Endothelial cell of umbilical vein (primary cell): ENCODE results near the gene MSANTD3. TPM values are rescaled to one million over a fixed set of nuclear protein-coding genes. Genes with fewer than 3 reads are reported as not detected.

Source experiments
- BruUV-seq: library from RNA; stranded (reverse); fragments of 400-500 nt; replicated peaks from 2 replicates; lab custom pipeline; 2021; lab: Mats Ljungman, UMichigan
- CTCF ChIA-PET: fragments of 300-600, 350-600 bp; sonication (Branson Sonifier 250); formaldehyde crosslinking; loops from one replicate; lab custom pipeline; 2021; ENCODE audit warnings: antibody characterized with exemption, inconsistent platforms; lab: Charles Lee
- POLR2A ChIA-PET: fragments of 300-600, 350-600 bp; sonication (Branson Sonifier 250); formaldehyde crosslinking; loops from one replicate; lab custom pipeline; 2021; ENCODE audit warnings: antibody characterized with exemption, inconsistent platforms; lab: Charles Lee
- DNase-seq: peaks from one replicate; pipeline ENCODE4 v3.0.0-alpha.2; 2011; ENCODE audit warnings: low read depth, low spot score
- FAIRE-seq: peaks from 2 replicates; lab custom pipeline; 2011; peaks lifted over from hg19 to GRCh38; lab: Jason Lieb, UNC
- H2AFZ ChIP-seq: 2 replicates; pipeline ENCODE4 v1.6.0; 2012; ENCODE audit warnings: low read depth, low read length, control low read depth, inconsistent platforms
- H3K27ac ChIP-seq: 2 replicates; pipeline ENCODE4 v1.5.1; 2011; ENCODE audit warnings: low read depth, mild to moderate bottlenecking, control low read depth, low read length, moderate library complexity; ENCODE audit not compliant: insufficient read depth
- H3K27me3 ChIP-seq, 2 experiments: 2 replicates each; pipeline versions ENCODE4 v1.6.0 to v1.6.1; 2011; ENCODE audit warnings: low read length in 2 of 2, mixed read lengths in 1 of 2; ENCODE audit not compliant: control insufficient read depth in 2 of 2, insufficient read depth in 2 of 2
- H3K36me3 ChIP-seq, 2 experiments: 2 replicates in 1 of 2; 3 replicates in 1 of 2; pipeline ENCODE4 v1.5.1; 2011; ENCODE audit warnings: low read length in 2 of 2, mild to moderate bottlenecking in 1 of 2, moderate library complexity in 1 of 2; ENCODE audit not compliant: control insufficient read depth in 2 of 2, insufficient read depth in 2 of 2; ENCODE audit errors: extremely low read depth in 1 of 2
- H3K4me1 ChIP-seq: 3 replicates; pipeline ENCODE4 v1.5.1; 2011; ENCODE audit warnings: mild to moderate bottlenecking, low read length; ENCODE audit not compliant: control insufficient read depth, insufficient read depth; ENCODE audit errors: extremely low read depth
- H3K4me2 ChIP-seq: 2 replicates; pipeline ENCODE4 v1.6.1; 2011; ENCODE audit warnings: low read length, control low read depth, mixed read lengths; ENCODE audit not compliant: insufficient read depth
- H3K4me3 ChIP-seq, 3 experiments: fragments of 200-600 bp in 1 of 3; sonication (generic), shearing (Covaris generic) in 1 of 3; replicated peaks in 1 of 3; 2 replicates each; pipeline ENCODE4 v1.5.1; 2011 to 2016; ENCODE audit warnings: control low read depth in 3 of 3, low read length in 3 of 3, mild to moderate bottlenecking in 2 of 3, inconsistent platforms in 1 of 3, low read depth in 1 of 3, moderate library complexity in 1 of 3; ENCODE audit not compliant: insufficient read depth in 1 of 3
- H3K79me2 ChIP-seq: 2 replicates; pipeline ENCODE4 v1.6.0; 2012; ENCODE audit warnings: low read length, inconsistent platforms; ENCODE audit not compliant: control insufficient read depth, insufficient read depth
- H3K9ac ChIP-seq: replicated peaks from 2 replicates; pipeline ENCODE3; 2011; ENCODE audit warnings: low read length, control low read depth; ENCODE audit not compliant: insufficient read depth; ENCODE audit errors: extremely low read depth
- H3K9me1 ChIP-seq: replicated peaks from 3 replicates; pipeline ENCODE4 v1.6.0; 2011; ENCODE audit warnings: mild to moderate bottlenecking, low read length; ENCODE audit not compliant: control insufficient read depth, insufficient read depth; ENCODE audit errors: extremely low read depth
- H3K9me3 ChIP-seq: replicated peaks from 2 replicates; pipeline ENCODE4 v1.5.1; 2012; ENCODE audit warnings: low read length, inconsistent platforms; ENCODE audit not compliant: control insufficient read depth, insufficient read depth
- H4K20me1 ChIP-seq: replicated peaks from 2 replicates; pipeline ENCODE3; 2011; ENCODE audit warnings: mild to moderate bottlenecking, low read length; ENCODE audit not compliant: control insufficient read depth, insufficient read depth; ENCODE audit errors: extremely low read depth
- CTCF ChIP-seq, 2 donors: IDR thresholded peaks; 1 replicate in 1 of 2; 2 replicates in 1 of 2; pipeline ENCODE4 v1.5.1; 2011; ENCODE audit warnings: low read length in 2 of 2, mild to moderate bottlenecking in 2 of 2, moderate library complexity in 2 of 2, control low read depth in 1 of 2, inconsistent platforms in 1 of 2, low read depth in 1 of 2; ENCODE audit not compliant: insufficient read depth in 1 of 2; ENCODE audit errors: extremely low read depth in 1 of 2
- JUN ChIP-seq: IDR thresholded peaks from 2 replicates; pipeline ENCODE4 v1.6.1; 2011; ENCODE audit warnings: borderline replicate concordance, low read depth; ENCODE audit not compliant: insufficient read length, insufficient read depth
- MAX ChIP-seq: IDR thresholded peaks from 2 replicates; pipeline ENCODE4 v1.6.1; 2011; ENCODE audit not compliant: insufficient read depth, insufficient read length
- POLR2A ChIP-seq: IDR thresholded peaks from 2 replicates; pipeline ENCODE4 v1.6.1; 2012; ENCODE audit warnings: low read depth, mild to moderate bottlenecking, control low read depth, low read length
- POLR2AphosphoS5 ChIP-seq: IDR thresholded peaks from 2 replicates; pipeline ENCODE4 v1.6.1; 2012; ENCODE audit warnings: low read depth, mild to moderate bottlenecking, control low read depth, low read length, moderate library complexity; ENCODE audit not compliant: insufficient read depth
- dilution Hi-C: fragments of 300-500 bp; cut with MboI; formaldehyde crosslinking; loops from one replicate; pipeline ENCODE4 v1.15.0; 2019; ENCODE audit warnings: low sequenced_read_pairs; ENCODE audit not compliant: extremely low pct_ligation_motif_present
- intact Hi-C: fragments of 100-400 bp; cut with micrococcal nuclease; formaldehyde crosslinking; loops from one replicate; pipeline ENCODE4 v1.10.0; 2022
- polyA plus RNA-seq, 4 experiments: library from polyadenylated mRNA; depleted of rRNA in 3 of 4; stranded (reverse) in 3 of 4; unstranded in 1 of 4; fragments of >200 nt; gene quantifications; 2 replicates each; pipeline versions ENCODE4 v1.2.1 to v1.2.3, GENCODE V29; 2011 to 2012; ENCODE audit warnings: missing spikeins in 1 of 4
- total RNA-seq: library from RNA; stranded (reverse); gene quantifications from 2 replicates; pipeline ENCODE4 v1.2.3, GENCODE V29; 2021

MSANTD3 gene
- total and polyA plus RNA-seq, 2 donors (not counting 3 experiments of a cell fraction or from before 2014, with no cell fraction given) = 31.3 to 88.5 TPM

- Histone ChIP-seq H3K27me3 (no peaks in the 10 kb centered on the region), H3K4me2 (no peak overlapping the region), H3K4me1 (peaks cover 3% of the 10 kb centered on the region), H3K9me1 (no peaks in the 10 kb centered on the region), H3K79me2 (no peaks in the 10 kb centered on the region), H4K20me1 (no peaks in the 10 kb centered on the region), H3K27ac (no peak overlapping the region), H3K9me3 (no peaks in the 10 kb centered on the region), H3K9ac (no peak overlapping the region), H3K36me3 (no peaks in the 10 kb centered on the region), H3K4me3 (no peak overlapping the region), H2AFZ (no peak overlapping the region)
- dilution Hi-C loops = no loop called here
- DNase-seq (no peak), FAIRE-seq (no peak)
- TF ChIP-seq POLR2A (no peak), MAX (no peak), JUN (no peak)
- BruUV-seq = no TSS peak
- intact Hi-C loops = no loop called here
- CTCF ChIA-PET = no interaction called here
- POLR2A ChIA-PET = no interaction called here
Measured at GRCh38 chr9:100489836-100490235, 62.9 kb downstream of the MSANTD3 start.

GRCh38 chr9:100492952-100493351 lies 66.0 kb downstream of the MSANTD3 start:
- BruUV-seq = no TSS peak
- Histone ChIP-seq H3K27ac (no peak overlapping the region), H4K20me1 (no peaks in the 10 kb centered on the region), H3K9me1 (no peaks in the 10 kb centered on the region), H3K36me3 (no peaks in the 10 kb centered on the region), H3K9ac (no peak overlapping the region), H3K4me2 (no peak overlapping the region), H2AFZ (no peak overlapping the region), H3K79me2 (no peaks in the 10 kb centered on the region), H3K4me3 (no peak overlapping the region), H3K9me3 (no peaks in the 10 kb centered on the region), H3K4me1 (peaks cover 4% of the 10 kb centered on the region), H3K27me3 (no peaks in the 10 kb centered on the region)
- ChIA-PET CTCF (interaction anchor here (1.0 kb wide), 1 partner anchor 109 kb away, joined by 6 read pairs; no protein-coding TSS in a partner anchor), POLR2A (no interaction called here)
- DNase-seq = no peak
- dilution Hi-C loops (no loop called here), intact Hi-C loops (no loop called here)
- no peak for TF ChIP-seq POLR2AphosphoS5
- peak in 1 of 2 donors; percentile 5 for TF ChIP-seq CTCF (IDR thresholded peaks at IDR 0.05; ENCODE audit: extremely low read depth in 1 of 2, insufficient read depth in 1 of 2, low read depth in 1 of 2, low read length in 2 of 2)
- FAIRE-seq = no peak
